Left kidney (tissue), 2 donors: ENCODE results near the gene CEP97. TPM values are rescaled to one million over a fixed set of nuclear protein-coding genes. Genes with fewer than 3 reads are reported as not detected.

Experiments
- DNase-seq: peaks from one replicate; pipeline ENCODE4 v3.0.0-alpha.2; 2013
- polyA plus RNA-seq: library from polyadenylated mRNA; unstranded; fragments of 120-200 nt; gene quantifications from one replicate; pipeline ENCODE4 v1.2.1, GENCODE V29; 2013; ENCODE audit not compliant: insufficient read length

Gene CEP97
- polyA plus RNA-seq, 1 donor = 23.7 TPM

DNA sequence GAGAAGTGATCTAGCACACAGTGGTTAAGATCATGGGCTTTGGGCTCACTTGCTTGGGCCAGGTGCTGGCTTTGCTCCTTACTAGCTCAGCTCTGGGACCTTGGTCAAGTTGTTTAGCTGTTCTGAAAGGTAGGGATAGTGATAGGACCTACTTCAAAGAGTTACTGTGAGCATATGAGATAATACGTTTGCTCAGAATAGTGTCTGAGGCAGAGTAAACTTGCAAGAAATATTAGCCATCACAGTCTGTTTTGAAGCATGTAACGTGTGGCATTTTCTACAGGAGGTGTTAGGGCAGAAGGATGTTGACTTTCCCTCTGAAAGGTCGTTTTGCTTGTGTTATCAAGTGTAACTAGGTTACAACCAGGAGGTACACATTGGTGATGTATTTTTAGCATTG is 90.4 kb downstream of the CEP97 start:
- no peak for DNase-seq

DNA sequence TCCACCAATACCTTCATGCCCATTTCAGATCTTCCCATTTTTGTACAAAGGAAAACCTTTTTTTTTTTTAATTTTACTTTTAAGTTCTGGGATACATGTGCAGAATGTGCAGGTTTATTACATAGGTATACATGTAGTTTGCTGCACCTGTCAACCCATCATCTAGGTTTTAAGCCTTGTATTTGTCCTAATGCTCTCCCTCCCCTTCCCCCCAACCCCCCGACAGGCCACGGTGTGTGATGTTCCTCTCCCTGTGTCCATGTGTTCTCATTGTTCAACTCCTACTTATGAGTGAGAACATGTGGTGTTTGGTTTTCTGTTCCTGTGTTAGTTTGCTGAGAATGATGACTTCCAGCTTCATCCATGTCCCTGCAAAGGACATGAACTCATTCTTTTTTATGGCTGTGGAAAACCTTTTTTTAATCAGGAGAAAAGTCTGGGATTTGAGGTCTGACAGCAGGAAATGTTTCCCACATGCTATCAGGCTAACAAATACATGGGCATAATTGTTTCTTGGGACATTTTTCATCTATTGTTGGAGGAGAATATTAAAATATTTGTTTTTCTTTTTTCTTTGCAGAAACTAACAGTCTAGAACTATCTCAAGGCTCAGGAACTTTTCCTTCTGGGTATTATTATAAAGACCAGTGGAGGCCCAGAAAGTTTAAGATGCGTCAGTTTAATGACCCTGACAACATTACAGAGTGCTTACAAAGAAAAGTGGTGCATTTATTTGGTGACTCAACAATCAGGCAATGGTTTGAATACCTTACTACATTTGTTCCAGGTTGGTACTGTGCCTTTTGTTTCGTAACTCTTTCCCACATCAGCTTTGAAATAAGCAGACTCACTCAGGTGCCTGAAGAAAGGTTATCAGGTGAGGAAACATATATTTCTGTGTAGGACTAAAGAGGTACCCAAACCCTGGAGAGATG is 92.1 kb downstream of the CEP97 start:
- no peak for DNase-seq

DNA sequence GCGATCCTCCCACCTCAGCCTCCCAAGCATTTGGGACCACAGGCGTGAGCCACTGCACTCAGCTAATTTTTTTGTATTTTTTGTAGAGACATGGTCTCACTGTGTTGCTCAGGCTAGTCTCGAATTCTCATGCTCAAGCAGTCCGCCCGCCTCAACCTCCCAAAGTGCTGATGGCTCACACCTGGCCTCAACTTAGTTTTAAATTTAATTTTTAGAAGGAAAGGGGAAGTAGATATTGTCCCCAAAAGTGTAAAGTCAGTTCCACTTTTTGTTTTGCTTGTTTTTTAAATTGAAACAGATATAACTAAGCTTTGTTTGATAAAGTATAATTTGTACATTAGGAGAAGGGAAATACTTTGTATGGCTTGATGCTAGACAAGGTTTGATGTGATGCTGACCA is 93.6 kb downstream of the CEP97 start:
- no peak for DNase-seq

DNA sequence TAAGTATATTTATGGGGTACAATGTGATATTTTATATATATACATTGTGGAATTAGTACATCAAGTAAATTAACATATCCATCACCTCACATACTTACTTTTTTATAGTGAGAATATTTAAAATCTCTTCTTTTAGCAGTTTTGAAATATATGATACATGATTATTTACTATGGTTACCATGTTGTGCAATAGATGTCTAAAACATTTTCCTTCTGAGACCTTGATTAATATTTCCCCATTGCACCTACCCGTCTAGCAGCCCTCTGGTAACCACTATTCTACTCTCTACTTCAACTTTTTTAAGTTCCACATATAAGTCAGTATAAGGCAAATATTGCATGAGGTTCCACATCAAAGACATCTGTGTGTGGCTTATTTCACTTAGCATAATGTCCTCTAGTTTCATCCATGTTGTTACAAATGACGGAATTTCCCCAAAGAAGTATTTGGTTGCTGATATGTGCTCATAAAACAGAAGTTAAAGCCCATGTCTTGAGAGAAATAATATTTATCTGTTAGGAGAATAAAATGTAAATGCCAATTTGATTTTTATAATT is 95.3 kb downstream of the CEP97 start:
- DNase-seq = no peak

Other genes starting within 250 kb of the CEP97 start
- gene SENP7, start 211.4 kb upstream of the CEP97 start, polyA plus RNA-seq = 101 TPM
- 35.4 TPM for gene TRMT10C, start 162.7 kb upstream of the CEP97 start, polyA plus RNA-seq
- 242 TPM for gene PCNP, start 150.4 kb upstream of the CEP97 start, polyA plus RNA-seq
- 25.8 TPM for gene ZBTB11, start 47.5 kb upstream of the CEP97 start, polyA plus RNA-seq
- gene RPL24, start 37.9 kb upstream of the CEP97 start, polyA plus RNA-seq = 1,440 TPM
- gene NXPE3, start 54.6 kb downstream of the CEP97 start, polyA plus RNA-seq = 7.7 TPM
- gene NFKBIZ, start 124.9 kb downstream of the CEP97 start, polyA plus RNA-seq = 16.5 TPM